HCEC 1CT (cell line): ENCODE results near the gene CDKN2B.
A peak's percentile ranks its signal among the peaks of the same experiment; 100 is the strongest.

ENCODE experiments used
- DNase-seq: peaks from one replicate; pipeline ENCODE4 v3.0.0-alpha.2; 2017

The CDKN2B gene

DNA sequence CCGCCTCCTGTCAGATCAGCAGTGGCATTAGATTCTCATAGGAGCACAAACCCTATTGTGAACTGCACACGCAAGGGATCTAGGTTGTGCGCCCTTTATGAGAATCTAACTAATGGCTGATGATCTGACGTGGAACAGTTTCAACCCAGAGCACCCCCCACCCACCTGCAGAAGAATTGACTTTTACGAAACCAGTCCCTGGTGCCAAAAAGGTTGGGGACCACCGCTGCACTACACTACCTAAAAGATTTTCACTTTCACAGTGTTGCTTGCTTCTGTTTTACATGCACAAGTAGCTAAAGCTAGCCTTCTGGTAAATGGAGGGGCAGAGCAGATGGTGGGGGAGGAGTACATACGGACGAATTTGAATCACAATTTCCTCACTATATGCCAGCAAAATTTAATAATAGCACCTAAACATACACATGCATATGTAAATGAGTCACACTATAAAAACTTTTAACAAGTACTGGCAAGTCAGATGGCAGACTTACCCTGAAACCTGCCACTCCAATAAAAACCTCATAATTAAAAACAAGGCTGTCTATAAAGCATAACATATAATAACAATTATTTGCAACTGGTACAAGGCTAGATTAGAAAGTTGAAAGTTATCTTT, 24.0 kb upstream of the CDKN2B start:
- no peak for DNase-seq

DNA sequence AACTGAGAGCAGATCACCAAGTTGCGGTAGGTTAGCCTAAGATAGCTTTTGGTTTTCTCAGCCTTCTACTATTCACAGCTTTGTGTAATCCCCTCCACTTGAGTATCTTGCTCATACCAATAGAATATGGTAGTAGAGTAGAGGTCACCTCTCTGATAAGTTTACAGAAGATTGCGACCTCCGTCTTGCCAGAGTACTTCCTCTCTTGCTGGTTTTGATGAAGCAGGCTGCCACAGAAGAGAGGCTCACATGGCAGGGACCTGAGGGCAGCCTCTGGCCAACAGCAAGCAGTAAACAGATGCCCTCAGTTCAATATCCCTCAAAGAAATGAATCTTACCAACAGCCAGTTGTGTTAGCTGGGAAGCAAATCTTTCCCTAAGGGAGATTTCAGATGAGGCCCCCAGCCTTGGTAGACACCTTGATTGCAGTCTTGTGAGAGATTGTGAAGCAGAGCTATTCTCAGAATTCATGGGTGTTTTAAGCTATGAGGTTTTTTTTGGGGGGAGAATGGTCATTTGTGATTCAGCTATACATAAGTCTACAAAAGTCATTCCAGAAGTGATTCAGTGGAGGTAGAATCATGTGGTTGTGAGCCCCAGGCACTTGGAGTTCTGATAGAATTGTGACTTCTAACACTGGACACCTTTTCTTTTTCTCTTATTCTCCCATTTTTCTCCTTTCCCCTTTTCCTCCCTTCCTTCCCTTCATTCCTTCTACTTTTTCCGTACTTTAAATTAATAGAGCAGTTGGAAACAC, 22.7 kb upstream of the CDKN2B start:
- no peak for DNase-seq

DNA sequence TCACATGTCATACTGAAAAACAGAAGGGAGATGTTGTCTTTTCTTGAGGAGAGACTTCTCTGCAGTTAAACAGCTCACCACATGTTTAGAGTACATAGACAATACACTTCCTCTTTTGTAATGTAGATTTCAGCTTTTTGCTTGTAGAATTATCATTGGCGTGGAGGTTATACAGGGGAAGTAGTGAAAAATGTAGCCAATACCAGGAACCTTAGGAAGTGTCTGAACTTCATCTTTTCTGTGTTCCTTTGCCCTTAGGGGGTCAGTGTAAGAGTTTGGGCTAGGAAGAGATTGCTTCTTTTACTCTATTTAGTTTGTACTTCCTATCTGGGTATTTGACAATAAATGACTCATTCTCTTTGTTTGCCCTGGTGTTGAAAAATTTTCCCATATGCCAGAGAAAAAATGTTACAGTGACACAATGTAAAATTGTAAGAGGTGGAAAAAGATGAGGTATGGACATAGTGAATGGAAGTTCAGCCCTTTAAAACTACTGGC, 21.0 kb upstream of the CDKN2B start:
- DNase-seq, result peak; percentile 81

DNA sequence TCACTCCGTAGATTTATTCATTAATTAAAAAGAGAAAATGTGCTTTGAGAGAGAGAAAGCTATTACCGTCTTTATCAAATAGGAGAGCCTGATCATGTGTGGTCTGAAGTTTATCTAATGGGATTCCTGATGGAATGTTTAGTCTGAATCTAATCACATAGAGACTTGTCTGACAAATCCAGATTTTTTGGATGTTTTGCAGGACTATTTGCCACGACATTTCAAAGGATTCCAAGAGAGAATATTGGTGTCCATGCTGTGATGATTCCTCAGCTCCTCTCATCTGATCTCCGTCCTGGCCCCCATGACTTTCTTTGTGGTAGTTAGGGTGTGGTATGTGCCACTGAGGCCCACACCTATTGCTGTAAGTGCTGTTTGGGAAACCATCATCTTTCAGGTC, 20.1 kb upstream of the CDKN2B start:
- DNase-seq, result no peak

DNA sequence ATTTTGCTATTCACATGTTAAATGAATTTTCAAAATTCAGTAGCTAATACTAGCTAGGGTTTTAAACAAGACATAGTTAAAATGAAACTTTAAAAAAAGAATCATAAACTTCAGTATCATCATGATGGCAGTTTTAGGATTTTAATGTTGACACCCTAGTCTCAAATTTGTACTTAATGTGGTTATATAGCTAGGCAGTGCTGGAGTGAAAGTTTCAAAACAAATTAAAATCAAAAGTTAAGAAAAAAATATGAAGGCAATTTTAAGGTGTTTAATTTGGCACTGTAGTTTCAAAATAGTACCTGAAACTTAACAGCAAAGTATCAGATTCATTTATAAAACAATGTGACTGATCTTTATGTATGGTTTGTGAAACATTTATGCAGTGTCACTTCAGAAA, 19.3 kb upstream of the CDKN2B start:
- DNase-seq, result no peak

DNA sequence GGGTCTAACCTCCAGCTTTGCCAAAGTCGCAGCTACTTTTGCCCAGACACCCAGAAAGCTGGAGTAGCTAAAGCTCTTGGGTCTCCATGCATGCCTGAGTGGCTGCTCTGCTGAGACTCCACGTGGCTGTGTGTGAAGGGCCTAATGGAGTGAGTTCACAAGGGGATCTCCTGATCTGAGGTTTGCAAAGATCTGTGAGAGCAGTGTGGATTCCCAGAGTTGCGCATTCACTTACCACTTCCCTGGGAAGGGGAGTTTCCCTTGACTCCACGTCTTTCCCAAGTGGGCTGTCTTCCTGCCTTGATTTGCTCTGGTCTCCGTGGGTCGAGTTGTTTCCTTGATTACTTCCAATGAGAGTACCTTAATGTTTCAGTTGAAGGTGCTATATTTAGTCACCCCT, 17.6 kb upstream of the CDKN2B start:
- no peak for DNase-seq

DNA sequence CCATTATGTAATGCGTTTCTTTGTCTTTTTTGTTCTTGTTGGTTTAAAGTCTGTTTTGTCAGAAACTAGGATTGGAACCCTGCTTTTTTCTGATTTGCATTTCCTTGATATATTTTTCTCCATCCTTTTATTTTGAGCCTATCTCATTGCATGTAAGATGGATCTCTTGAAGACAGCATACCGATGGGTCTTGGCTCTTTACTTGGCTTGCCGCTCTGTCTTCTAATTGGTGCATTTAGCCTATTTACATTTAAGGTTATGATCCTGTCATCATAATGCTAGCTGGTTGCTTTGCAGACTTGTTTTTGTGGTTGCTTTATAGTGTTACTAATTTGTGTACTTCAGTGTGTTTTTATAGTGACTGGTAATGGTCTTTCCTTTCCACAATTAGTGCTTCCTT, 13.3 kb upstream of the CDKN2B start:
- DNase-seq, result no peak

DNA sequence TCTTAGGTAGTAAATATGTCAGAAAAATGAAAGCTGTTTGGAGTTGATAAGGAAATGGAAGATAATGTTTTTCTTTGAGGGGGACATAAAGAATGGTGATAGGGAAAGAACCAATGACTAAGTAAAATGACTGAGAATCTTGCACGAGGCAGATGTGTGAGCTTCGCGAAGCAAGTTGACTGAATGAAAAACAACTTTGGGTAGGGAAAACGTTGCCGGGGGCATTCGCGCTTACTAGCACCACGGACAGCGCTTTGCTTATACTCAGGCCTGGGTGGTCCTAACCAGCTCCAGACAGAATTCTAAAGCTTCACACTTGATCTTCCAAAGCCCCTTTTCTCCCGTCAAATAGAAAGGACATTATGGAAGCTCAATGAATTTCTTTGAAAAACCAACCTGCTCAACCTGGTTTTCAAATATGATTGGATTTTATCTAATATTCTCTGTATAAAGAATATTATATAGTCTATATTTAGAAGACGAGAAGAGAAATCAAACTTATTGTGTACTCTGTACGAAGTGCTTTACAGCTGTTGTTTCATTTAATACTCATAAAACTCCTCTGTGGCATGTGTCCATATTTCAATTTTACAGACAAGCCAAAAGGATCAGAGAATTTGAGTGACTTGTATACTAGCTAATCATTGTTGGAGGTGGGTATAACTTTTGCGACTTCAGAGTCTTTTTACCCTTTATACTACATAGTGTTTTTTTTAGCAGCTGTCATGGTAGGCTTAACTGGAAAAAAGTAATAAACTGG, 1.9 kb upstream of the CDKN2B start:
- DNase-seq, result no peak

DNA sequence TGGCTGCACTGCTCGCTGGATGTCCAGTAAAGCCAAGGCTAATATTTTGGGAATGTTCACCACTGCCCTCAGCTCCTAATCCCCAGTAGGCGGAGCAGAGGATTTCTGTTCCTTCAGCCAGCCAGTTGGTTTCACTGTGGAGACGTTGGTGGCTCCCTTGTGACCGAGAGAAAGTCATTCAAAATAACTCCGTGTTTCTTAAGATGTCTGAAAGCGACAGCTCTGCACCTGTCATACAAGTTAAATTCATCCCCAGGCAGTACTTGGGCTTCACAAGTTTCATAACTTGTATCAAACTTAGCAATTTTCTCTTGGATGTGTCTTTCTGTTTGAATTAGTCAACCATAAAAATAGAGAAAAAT, 382 bp upstream of the CDKN2B start:
- DNase-seq, result no peak

DNA sequence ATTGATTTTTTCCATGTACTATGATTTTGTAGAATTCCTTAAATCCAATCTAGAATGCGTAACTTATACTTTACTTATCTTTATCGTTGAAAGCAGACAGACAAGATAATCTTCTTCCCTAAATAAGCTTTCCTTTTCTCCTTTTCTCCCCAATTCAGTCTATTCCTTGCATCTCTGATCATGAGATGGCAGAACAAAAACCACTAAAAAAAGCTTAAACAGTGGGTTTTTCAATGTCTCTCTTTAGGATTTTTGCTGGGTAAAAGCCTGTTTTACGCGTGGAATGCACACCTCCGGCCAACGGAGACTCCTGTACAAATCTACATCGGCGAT, 755 bp downstream of the CDKN2B start:
- no peak for DNase-seq

DNA sequence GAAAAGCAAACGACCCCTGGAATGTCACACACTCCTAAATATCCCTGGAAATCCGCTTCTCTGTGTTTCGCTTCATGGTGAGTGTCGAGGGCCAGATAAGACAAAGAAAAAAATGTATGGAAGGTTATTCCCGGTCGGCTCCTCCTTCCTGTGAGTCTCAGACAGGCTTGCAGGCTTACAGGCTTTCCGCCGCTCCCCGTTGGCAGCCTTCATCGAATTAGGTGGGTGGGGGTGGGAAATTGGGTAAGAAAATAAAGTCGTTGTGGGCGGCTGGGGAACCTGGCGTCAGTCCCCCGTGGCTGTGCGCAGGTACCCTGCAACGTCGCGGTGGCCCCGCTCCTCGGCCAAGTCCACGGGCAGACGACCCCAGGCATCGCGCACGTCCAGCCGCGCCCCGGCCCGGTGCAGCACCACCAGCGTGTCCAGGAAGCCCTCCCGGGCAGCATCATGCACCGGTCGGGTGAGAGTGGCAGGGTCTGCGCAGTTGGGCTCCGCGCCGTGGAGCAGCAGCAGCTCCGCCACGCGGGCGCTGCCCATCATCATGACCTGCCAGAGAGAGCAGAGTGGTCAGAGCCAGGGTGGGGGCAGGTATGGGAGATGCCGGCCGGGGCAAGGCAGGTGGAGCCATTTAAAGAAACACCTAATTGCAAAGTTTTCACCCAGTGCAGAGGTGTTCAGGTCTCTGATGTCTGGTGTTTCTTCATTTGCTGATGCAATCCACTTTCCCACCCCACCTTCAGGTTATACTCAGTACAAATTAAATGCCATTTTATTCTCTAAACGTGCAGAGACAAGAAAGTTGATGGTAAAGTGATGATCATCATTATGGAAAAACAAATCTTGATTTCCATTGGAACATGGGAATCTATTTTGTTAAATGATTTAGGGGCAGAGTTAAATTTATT, 3.2 kb downstream of the CDKN2B start:
- DNase-seq, result no peak

DNA sequence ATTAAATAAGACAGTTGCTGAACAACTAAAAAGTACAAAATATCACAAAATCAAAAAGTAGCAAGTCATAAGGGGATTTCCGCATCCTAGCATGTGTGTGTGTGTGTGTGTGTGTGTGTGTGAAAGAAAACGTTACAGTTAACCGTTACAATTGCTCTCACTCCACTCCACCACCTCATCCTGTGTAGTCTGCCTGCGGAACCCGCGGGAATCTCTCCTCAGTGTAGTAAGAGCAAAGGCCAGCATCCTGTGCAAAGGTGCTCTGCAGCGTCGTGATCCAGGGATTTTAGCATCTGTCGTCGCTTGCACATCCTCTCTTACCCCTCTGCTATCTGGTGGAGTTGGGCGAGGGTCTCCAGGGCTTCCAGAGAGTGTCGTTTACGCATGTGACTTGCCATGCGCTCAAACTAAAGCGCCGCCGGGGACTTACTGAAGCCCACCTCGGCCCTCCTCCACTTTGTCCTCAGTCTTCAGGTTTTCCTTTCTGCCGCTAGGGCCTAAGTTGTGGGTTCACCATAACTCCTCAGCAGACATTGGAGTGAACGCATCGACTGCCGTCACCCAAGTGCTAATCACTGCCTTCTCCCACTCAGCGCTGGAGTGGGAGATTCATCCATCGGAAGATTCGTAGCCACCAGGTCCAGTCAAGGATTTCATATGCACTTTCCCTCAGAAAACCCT, 3.9 kb downstream of the CDKN2B start:
- DNase-seq, result no peak

DNA sequence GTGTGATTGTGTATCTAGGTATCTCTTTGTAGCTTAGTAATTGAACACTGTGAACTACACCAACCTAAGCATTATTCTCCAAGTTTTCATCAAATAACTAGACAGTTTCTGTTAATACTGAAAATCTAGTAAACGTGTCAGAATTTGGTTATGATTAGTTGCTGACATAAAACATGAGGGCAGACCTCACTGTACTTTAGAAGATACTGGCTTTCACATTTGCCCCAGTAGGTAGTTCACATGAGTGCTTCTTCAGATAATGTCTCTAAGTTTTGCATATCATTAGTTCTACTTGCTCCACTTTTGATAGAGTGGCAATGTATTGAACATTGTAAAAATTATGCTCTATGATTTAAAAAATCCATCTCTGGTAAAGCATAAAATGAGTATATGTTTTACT, 7.1 kb downstream of the CDKN2B start:
- DNase-seq, result no peak

DNA sequence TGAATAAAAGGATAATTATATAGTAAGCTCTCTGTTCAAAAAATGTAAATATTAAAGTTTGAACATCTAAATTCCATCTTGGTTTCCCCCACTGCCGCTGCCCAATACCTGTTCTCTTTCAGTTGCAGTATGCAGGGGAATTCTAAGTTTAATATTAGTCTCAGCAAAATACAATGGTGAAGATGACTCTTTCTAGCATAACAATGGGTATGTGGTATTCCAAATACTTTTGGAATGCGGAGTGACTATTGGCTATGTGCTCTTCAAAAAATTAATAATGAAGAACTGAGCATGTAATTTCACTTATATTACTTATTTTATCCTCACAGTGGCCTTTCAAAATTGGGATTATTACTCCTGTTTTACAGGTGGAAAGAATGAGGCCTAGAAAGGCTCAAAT, 11.1 kb downstream of the CDKN2B start:
- DNase-seq, result no peak

DNA sequence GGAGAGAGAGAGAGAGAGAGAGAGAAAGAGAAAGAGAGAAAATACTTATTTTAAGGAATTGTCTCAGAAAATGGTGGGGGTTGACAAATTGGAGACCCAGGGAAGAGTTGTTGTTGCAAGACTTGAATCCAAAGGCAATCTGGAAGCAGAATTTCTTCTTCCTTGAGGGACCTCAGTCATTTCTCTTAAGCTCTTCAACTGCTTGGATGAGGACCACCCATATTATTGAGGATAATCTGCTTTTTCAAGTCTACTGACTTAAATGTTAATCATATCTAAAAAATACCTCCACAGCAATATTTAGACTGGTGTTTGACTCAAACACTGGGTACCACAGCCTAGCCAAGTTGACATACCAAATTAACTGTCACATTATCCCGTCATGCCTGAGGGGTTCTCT, 11.6 kb downstream of the CDKN2B start:
- DNase-seq, result no peak

DNA sequence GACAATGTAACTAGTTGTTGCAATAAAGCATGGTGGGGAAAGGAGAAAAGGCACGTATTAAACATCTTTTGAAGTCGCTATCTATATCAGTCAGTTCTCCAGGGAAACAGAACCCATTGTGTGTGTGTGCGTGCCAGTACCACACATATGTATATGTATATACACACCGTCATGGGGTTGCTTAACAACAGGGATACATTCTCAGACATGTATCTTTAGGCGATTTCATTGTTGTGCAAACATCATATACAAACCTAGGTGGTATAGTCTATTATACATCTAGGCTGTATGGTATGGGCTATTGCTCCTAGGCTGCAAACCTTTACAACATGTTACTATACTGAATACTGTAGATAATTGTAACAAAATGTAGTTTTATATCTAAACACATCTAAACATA, 12.2 kb downstream of the CDKN2B start:
- DNase-seq, result no peak

DNA sequence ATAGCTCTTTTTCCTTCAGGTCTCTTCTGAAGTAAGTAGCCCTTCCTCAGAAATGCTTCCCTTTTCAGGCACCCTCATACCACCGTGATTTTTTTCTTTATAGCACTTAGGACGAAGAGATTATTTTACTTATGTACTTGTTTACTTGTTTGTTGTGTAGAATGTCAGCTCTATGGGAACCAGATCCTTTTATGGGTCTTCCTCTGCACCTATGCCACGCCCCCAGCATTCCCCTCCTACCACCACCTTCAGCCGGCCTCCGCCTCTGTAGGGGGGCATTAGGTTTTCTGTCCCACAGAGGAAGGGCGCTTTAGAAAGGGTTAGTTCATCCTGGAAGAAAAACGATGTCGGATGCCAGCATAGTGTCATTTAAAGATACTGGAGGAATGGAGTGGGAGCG, 12.7 kb downstream of the CDKN2B start:
- DNase-seq, result no peak

DNA sequence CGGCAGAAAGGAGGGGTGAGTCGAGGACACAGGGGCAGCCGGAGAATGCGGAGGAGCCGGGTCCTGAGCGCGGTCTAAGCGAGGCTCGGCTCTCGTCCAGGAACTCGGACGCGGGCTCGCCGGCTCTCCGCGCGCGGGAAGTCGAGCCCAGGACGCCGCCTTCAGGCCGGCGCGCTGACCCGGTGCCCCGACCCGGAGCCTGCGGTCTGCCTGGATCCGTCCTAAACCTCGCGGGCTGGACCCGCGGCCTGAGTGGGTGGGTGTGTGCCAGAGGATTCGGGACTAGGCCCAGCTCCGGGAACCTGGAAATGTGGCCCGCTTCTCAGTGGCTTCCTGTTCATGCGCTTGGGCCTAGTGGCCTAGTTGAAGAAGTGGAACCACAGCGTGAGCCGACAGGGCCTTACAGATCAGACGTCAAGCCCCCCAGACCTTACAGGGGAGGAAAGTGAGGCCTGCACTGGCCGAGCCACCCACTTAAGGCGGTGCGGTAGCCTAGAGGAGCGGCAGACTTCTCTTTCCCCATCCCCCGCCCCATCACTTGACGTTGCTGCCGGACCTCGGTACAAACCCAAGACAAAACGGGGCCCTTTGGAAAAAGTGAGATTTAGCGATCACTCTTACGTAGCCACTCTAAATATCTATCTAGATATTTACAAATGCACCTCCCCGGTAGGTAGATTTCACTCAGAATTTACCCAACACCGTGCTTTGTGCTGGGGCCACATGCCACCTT, 13.3 kb downstream of the CDKN2B start:
- peak; percentile 43 for DNase-seq

DNA sequence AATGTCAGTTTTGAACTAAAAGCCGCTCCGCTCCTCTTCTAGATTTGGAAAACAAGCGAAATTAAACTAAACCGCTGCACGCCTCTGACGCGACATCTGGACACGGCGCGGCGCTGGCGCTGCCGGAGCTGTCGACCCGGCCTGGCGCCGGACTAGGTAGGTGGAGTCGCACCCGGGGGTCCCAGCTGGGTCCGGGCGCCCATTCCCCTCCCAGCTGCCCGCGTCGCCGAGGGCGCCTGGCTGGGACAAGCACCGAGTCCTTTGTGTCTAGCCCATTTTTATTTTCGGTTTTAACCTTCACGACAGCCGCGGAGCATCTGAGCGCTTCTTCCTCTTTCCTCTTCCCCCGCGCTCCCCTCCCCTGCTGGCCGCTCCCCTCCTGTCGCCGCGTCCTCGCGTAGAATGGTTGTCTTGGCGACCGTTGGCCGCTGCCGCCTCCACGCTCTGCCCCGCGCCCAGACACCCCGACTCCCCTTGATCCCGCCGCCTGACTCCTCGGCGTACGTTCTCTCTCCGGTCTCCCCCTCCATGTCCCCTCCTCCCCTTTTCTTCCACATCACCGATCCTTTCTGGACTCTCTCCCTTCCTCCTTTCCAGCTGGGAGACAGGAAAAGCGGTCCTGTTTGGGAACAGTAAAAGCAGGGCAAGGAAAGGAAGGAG, 14.0 kb downstream of the CDKN2B start:
- DNase-seq, result peak; percentile 69

DNA sequence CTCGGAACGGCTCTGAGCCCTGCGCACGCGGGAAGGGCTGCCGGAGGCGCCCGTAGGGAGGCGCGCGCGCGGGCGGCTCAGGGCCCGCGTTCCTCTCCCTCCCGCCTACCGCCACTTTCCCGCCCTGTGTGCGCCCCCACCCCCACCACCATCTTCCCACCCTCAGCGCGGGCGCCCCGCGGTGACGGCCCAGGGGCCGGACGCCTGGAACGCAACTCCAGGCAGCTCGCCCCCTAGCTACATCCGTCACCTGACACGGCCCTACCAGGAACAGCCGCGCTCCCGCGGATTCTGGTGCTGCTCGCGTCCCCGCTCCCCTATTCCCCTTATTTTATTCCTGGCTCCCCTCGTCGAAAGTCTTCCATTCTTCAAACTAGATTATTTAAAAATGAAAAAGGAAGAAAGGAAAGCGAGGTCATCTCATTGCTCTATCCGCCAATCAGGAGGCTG, 14.5 kb downstream of the CDKN2B start, which contains the start of gene CDKN2B-AS1:
CDKN2B-AS1 (plus strand) TSS at position 236 of the 450 bp plus-strand sequence.
- peak; percentile 69 for DNase-seq
